Gastrocnemius medialis (tissue), 4 donors: Measurements from ENCODE around the gene PTGS2. TPM values are rescaled to one million over a fixed set of nuclear protein-coding genes. Genes with fewer than 3 reads are reported as not detected.

ENCODE experiments used
- ATAC-seq, 2 donors: fragments of 150-250 bp; one replicate each; pipeline ENCODE4 v1.9.1; 2016
- DNase-seq, 2 donors: peaks; one replicate each; pipeline ENCODE4 v3.0.0-alpha.2; 2019
- H3K27ac ChIP-seq, 4 donors: fragments of 200-600 bp; sonication (generic); 1 replicate in 1 of 4; 2 replicates in 3 of 4; pipeline ENCODE4 v1.5.1; 2016 to 2018; ENCODE audit warnings: mild to moderate bottlenecking in 2 of 4, moderate library complexity in 1 of 4
- H3K27me3 ChIP-seq, 3 donors: fragments of 200-600 bp; sonication (generic) in 2 of 3; 1 replicate in 1 of 3; 2 replicates in 2 of 3; pipeline versions ENCODE4 v1.5.1 to v1.6.0; 2016 to 2019; ENCODE audit warnings: mild to moderate bottlenecking in 1 of 3, moderate library complexity in 1 of 3
- H3K36me3 ChIP-seq, 2 donors: fragments of 200-600 bp; sonication (generic) in 1 of 2; one replicate each; pipeline ENCODE4 v1.5.1; 2017 to 2018
- H3K4me1 ChIP-seq, 2 donors: fragments of 200-600 bp; sonication (generic) in 1 of 2; one replicate each; pipeline ENCODE4 v1.5.1; 2016 to 2017; ENCODE audit warnings: mild to moderate bottlenecking in 2 of 2
- H3K4me3 ChIP-seq, 4 donors: fragments of 200-600 bp; sonication (generic) in 3 of 4; 1 replicate in 1 of 4; 2 replicates in 3 of 4; pipeline ENCODE4 v1.5.1; 2016 to 2019; ENCODE audit warnings: mild to moderate bottlenecking in 2 of 4
- H3K9me3 ChIP-seq, 3 donors: fragments of 200-600 bp; sonication (generic) in 2 of 3; 1 replicate in 1 of 3; 2 replicates in 2 of 3; pipeline ENCODE4 v1.5.1; 2016 to 2019
- CTCF ChIP-seq, 5 experiments: fragments of 450-650 bp in 3 of 5; fragments of 200-600 bp in 2 of 5; sonication (generic) in 2 of 5; IDR thresholded peaks in 4 of 5; conservative IDR thresholded peaks in 1 of 5; 1 replicate in 4 of 5; 2 replicates in 1 of 5; pipeline ENCODE4 v1.5.1; 2016 to 2019; ENCODE audit warnings: antibody characterized with exemption in 5 of 5, mild to moderate bottlenecking in 3 of 5, moderate library complexity in 3 of 5
- POLR2A ChIP-seq, 2 donors: fragments of 450-650 bp; IDR thresholded peaks; one replicate each; pipeline ENCODE4 v1.6.1; 2017; ENCODE audit warnings: antibody characterized with exemption in 2 of 2, mild to moderate bottlenecking in 2 of 2, moderate library complexity in 2 of 2
- in situ Hi-C, 4 donors: fragments of 200-750 bp; cut with MboI; loops; one replicate each; pipeline versions ENCODE4 v1.15.0 to v1.8.0; 2017; ENCODE audit warnings: low sequenced_read_pairs in 4 of 4
- intact Hi-C: fragments of 100-400 bp; cut with DNase I; formaldehyde crosslinking; loops from one replicate; pipeline ENCODE4 v1.15.1; 2023; ENCODE audit warnings: low total_unique reads
- total RNA-seq, 4 donors: library from RNA; depleted of rRNA; stranded (reverse); fragments of >200 nt; gene quantifications; one replicate each; pipeline versions ENCODE4 v1.1.0 to v1.2.3, GENCODE V29; 2016

The PTGS2 gene
- total RNA-seq, 4 donors from 2014 or later = 0.23 to 0.58 (median 0.25) TPM; not detected in 1

GRCh38 chr1:186636786-186637185 lies 43.4 kb downstream of the PTGS2 start:
- TF ChIP-seq CTCF (IDR thresholded peaks at IDR 0.05 in 4 of 5, conservative IDR thresholded peaks at IDR 0.05 in 1 of 5) (no peak), POLR2A (IDR thresholded peaks at IDR 0.05) (no peak)
- no peak overlapping the region for H3K4me3 ChIP-seq
- H3K27ac ChIP-seq = no peak overlapping the region
- H3K4me1 ChIP-seq = no peaks in the 10 kb centered on the region
- no peaks in the 10 kb centered on the region for H3K9me3 ChIP-seq
- no peak for DNase-seq
- no peaks in the 10 kb centered on the region for H3K36me3 ChIP-seq
- in situ Hi-C loops (no loop called here), intact Hi-C loops (no loop called here)
- ATAC-seq = no peak
- H3K27me3 ChIP-seq = no peaks in the 10 kb centered on the region

GRCh38 chr1:186634511-186634910 lies 45.7 kb downstream of the PTGS2 start:
- Histone ChIP-seq H3K9me3 (no peaks in the 10 kb centered on the region), H3K27ac (no peak overlapping the region), H3K4me3 (no peak overlapping the region), H3K27me3 (no peaks in the 10 kb centered on the region), H3K36me3 (no peaks in the 10 kb centered on the region), H3K4me1 (no peaks in the 10 kb centered on the region)
- intact Hi-C loops (no loop called here), in situ Hi-C loops (no loop called here)
- no peak for ATAC-seq
- no peak for TF ChIP-seq CTCF (IDR thresholded peaks at IDR 0.05 in 4 of 5, conservative IDR thresholded peaks at IDR 0.05 in 1 of 5)
- TF ChIP-seq POLR2A (IDR thresholded peaks at IDR 0.05) = no peak
- no peak for DNase-seq

GRCh38 chr1:186633116-186633515 lies 47.1 kb downstream of the PTGS2 start:
- H3K9me3 ChIP-seq = no peaks in the 10 kb centered on the region
- ATAC-seq = no peak
- DNase-seq = no peak
- no peak overlapping the region for H3K4me3 ChIP-seq
- in situ Hi-C loops (no loop called here), intact Hi-C loops (no loop called here)
- no peaks in the 10 kb centered on the region for H3K27me3 ChIP-seq
- H3K27ac ChIP-seq = no peak overlapping the region
- H3K36me3 ChIP-seq = no peaks in the 10 kb centered on the region
- TF ChIP-seq POLR2A (IDR thresholded peaks at IDR 0.05) (no peak), CTCF (IDR thresholded peaks at IDR 0.05 in 4 of 5, conservative IDR thresholded peaks at IDR 0.05 in 1 of 5) (no peak)
- no peaks in the 10 kb centered on the region for H3K4me1 ChIP-seq

- H3K9me3 ChIP-seq = no peaks in the 10 kb centered on the region
- no peaks in the 10 kb centered on the region for H3K4me1 ChIP-seq
- DNase-seq (no peak), ATAC-seq (no peak)
- no peaks in the 10 kb centered on the region for H3K27me3 ChIP-seq
- in situ Hi-C loops = no loop called here
- intact Hi-C loops = no loop called here
- H3K36me3 ChIP-seq = no peaks in the 10 kb centered on the region
- TF ChIP-seq POLR2A (IDR thresholded peaks at IDR 0.05) (no peak), CTCF (IDR thresholded peaks at IDR 0.05 in 4 of 5, conservative IDR thresholded peaks at IDR 0.05 in 1 of 5) (no peak)
- no peak overlapping the region for H3K27ac ChIP-seq
- no peak overlapping the region for H3K4me3 ChIP-seq
Observed at GRCh38 chr1:186629341-186629740, 50.9 kb downstream of the PTGS2 start.

GRCh38 chr1:186628910-186629309 lies 51.3 kb downstream of the PTGS2 start:
- TF ChIP-seq POLR2A (IDR thresholded peaks at IDR 0.05) (no peak), CTCF (IDR thresholded peaks at IDR 0.05 in 4 of 5, conservative IDR thresholded peaks at IDR 0.05 in 1 of 5) (no peak)
- Histone ChIP-seq H3K4me3 (no peak overlapping the region), H3K27ac (no peak overlapping the region), H3K36me3 (no peaks in the 10 kb centered on the region), H3K4me1 (no peaks in the 10 kb centered on the region), H3K27me3 (no peaks in the 10 kb centered on the region), H3K9me3 (no peaks in the 10 kb centered on the region)
- ATAC-seq = no peak
- no peak for DNase-seq
- in situ Hi-C loops (no loop called here), intact Hi-C loops (no loop called here)
